GM18507 (cell line): ENCODE measurements around the gene BARX2.

Experiments
- DNase-seq: peaks from one replicate; pipeline ENCODE4 v3.0.0; 2011; ENCODE audit warnings: low read depth; ENCODE audit not compliant: insufficient read length; ENCODE audit errors: extremely low spot score
- FAIRE-seq: peaks from 2 replicates; lab custom pipeline; 2011; peaks lifted over from hg19 to GRCh38; lab: Jason Lieb, UNC

The BARX2 gene

DNA sequence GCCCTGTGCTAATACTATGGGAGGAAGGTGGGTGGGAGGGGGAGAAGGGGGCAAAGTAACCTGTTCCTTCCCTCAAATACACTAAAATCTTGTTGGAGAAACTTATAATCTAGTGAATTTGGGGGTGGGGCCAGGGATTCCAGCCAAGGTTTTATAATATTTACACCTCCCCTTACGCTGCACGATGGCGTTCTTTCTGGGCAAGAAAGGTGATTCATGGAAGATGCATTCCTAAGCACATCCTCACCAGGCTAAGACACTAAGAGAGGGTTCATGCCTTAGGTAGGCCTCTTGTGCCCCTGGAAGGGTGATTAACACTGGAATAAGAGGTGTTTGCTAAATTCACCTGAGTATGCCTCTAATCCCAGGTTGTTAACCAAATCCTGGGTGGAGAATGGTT is 82.6 kb downstream of the BARX2 start:
- no peak for FAIRE-seq
- DNase-seq: no peak

- no peak for DNase-seq
- no peak for FAIRE-seq
Observed at GRCh38 chr11:129458756-129459535, 83.3 kb downstream of the BARX2 start.

GRCh38 chr11:129460714-129461113 is 85.1 kb downstream of the BARX2 start:
- FAIRE-seq (no peak), DNase-seq (no peak)

DNA sequence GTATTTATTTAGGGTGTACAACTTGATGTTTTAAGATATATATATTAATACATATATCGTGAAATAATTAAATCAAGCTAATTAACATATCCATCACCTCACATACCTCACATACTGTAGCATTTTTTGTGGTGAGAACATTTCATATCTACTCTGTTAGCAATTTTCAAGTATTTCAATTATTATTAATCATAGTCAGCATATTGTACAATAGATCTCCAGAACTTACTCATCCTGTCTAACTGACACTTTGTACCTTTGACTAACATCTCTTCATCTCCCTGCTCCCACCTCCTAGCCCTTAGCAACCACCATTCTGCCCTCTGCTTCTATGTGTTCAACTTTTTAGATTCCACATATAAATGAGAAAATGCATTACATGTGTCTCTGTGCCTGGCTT is 108.4 kb downstream of the BARX2 start:
- DNase-seq (no peak), FAIRE-seq (no peak)

DNA sequence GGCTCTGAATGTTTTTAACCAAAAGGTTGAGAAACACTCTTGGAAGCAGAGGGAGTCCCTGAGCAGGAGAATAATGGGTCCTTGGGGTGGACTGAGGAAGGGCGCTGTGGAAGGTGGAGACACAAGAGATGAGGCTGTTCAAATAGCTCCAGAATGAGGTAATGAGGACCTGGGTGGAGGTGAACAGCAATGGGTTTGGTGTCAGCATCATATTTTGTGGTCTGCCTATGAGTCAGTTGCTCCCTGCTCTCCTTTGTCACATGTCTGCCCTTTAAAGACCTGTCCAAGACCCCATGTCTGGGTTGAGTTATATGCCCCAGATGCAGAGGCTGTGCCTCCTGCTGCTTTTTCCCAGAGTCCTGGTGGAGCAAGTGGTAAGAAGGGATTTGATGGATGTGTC is 113.6 kb downstream of the BARX2 start:
- DNase-seq (no peak), FAIRE-seq (no peak)

GRCh38 chr11:129490004-129490403 is 114.4 kb downstream of the BARX2 start:
- FAIRE-seq: no peak
- no peak for DNase-seq

DNA sequence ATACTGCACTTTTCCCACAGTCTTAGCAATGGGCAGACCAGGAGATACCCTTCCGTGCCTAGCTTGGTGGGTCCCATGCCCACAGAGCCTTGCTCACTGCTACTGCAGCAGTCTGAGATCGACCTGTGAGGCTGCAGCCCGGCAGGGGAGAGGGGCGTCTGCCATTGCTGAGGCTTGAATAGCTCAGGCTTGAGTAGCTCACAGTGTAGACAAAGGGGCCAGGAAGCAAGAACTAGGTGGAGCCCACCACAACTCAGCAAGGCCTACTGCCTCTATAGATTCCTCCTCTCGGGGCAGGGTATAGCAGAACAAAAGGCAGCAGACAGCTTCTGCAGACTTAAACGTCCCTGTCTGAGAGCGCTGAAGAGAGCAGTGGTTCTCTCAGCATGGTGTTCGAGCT is 118.1 kb downstream of the BARX2 start:
- DNase-seq (no peak), FAIRE-seq (no peak)
